Activated CD8-positive, alpha-beta memory T cell treated with anti-CD3 and anti-CD28 coated beads, Interleukin-2, amount 10 ng/mL, durations not matched to agents 7 days and 5 days (primary cell): ENCODE results near the gene NDST1. TPM values are rescaled to one million over a fixed set of nuclear protein-coding genes. Genes with fewer than 3 reads are reported as not detected.

Experiments
- ATAC-seq: fragments of 150-1000 bp; cut with Tn5 transposase; one replicate; pipeline ENCODE4 v1.10.0; 2021; ENCODE audit warnings: moderate library complexity
- CTCF ChIA-PET: fragments of 350-600 bp; sonication (Branson Sonifier 250); formaldehyde crosslinking; loops from one replicate; lab custom pipeline; 2021; ENCODE audit warnings: antibody characterized with exemption; lab: Charles Lee
- DNase-seq: peaks from one replicate; pipeline ENCODE4 v3.0.0-alpha.2; 2020
- H3K27ac Mint-ChIP-seq: one replicate; pipeline ENCODE4 v1.8.0; 2021; ENCODE audit warnings: mild to moderate bottlenecking, mixed read lengths
- H3K27me3 Mint-ChIP-seq: one replicate; pipeline ENCODE4 v1.8.0; 2021; ENCODE audit warnings: mixed read lengths
- H3K36me3 Mint-ChIP-seq: one replicate; pipeline ENCODE4 v1.8.0; 2021; ENCODE audit warnings: mild to moderate bottlenecking, mixed read lengths
- H3K4me1 Mint-ChIP-seq: one replicate; pipeline ENCODE4 v1.8.0; 2021; ENCODE audit warnings: mixed read lengths
- H3K4me3 Mint-ChIP-seq: one replicate; pipeline ENCODE4 v1.8.0; 2021; ENCODE audit warnings: mild to moderate bottlenecking, moderate library complexity, mixed read lengths
- H3K9me3 Mint-ChIP-seq: one replicate; pipeline ENCODE4 v1.8.0; 2022; ENCODE audit warnings: low read depth, mixed read lengths
- total RNA-seq, 2 experiments: library from RNA; stranded (reverse); gene quantifications; one replicate each; pipeline ENCODE4 v1.2.3, GENCODE V29; 2021

NDST1 gene
- total RNA-seq, 2 experiments from 2014 or later = 0.58 to 0.68 TPM

- DNase-seq (no peak), ATAC-seq (no peak)
- H3K9me3 Mint-ChIP-seq = no peaks in the 10 kb centered on the region
- H3K36me3 Mint-ChIP-seq = no peaks in the 10 kb centered on the region
- H3K27ac Mint-ChIP-seq = no peak overlapping the region
- H3K4me1 Mint-ChIP-seq = no peaks in the 10 kb centered on the region
- CTCF ChIA-PET = interaction anchor here (0.6 kb wide), 1 partner anchor 62 kb away, joined by 3 read pairs; no protein-coding TSS in a partner anchor
- H3K27me3 Mint-ChIP-seq = no peaks in the 10 kb centered on the region
- H3K4me3 Mint-ChIP-seq = no peak overlapping the region
Observed at GRCh38 chr5:150496098-150496497, 11.8 kb upstream of the NDST1 start.

DNA sequence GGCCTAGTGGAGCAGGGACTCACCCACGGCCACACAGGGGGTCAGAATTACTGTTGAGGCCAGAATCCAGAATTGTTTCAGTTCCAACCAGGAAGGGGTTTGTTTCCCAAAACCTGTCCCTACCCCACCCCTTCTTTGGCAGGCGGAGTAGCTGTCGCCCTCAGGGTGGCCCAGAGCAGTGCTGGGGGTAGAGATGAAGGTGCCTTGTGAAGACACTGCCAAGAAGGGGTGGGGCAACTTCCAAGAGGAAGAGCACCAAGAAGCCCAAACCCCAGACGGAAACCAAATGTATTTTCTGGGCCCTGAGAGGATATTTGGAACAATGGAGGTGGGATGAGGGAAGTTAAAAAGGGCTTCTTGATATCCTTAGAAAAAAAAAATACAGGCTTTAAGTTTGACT lies 11.4 kb upstream of the NDST1 start:
- no peak for DNase-seq
- CTCF ChIA-PET = no interaction called here
- Mint-ChIP-seq H3K36me3 (no peaks in the 10 kb centered on the region), H3K4me1 (no peaks in the 10 kb centered on the region), H3K4me3 (no peak overlapping the region), H3K9me3 (no peaks in the 10 kb centered on the region), H3K27me3 (no peaks in the 10 kb centered on the region), H3K27ac (no peak overlapping the region)
- no peak for ATAC-seq

DNA sequence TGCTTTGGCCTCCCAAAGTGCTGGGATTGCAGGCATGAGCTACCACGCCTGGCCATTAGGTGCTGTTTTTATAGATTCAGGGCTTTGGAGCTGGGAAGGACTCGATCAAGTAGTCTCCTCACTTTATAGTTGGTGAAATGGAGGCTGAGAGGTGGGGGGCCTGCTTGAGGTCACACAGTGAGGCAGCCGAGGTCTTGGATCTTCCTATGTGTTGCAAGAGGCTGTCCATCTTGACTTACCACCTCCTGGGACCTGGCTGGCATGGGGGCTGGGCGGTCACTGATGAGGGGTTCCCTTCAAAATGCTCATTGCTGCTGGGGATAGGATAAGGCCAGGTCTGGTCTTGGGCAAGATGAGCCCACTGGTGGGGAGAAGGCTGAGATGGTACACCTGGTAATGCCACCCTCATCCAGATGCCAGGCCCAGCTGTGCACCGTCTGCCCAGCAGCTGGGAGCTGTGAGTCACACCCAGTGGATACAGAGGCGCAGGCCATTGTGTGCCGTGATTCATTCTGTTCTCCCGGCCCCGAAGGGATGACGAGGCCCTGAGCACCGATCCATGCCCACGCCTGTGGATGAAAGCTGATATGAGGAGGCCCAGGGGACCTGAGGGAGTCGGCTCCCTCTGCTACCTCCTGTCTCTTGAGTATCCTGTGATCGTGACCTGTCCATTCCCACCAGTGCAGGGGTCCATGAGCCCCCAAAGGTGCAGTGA lies 10.5 kb upstream of the NDST1 start:
- H3K9me3 Mint-ChIP-seq = no peaks in the 10 kb centered on the region
- CTCF ChIA-PET = interaction anchor here (1.1 kb wide), 1 partner anchor 16 kb away, joined by 3 read pairs; no protein-coding TSS in a partner anchor
- no peak for ATAC-seq
- no peak overlapping the region for H3K27ac Mint-ChIP-seq
- H3K27me3 Mint-ChIP-seq = no peaks in the 10 kb centered on the region
- no peak overlapping the region for H3K4me3 Mint-ChIP-seq
- no peak for DNase-seq
- no peaks in the 10 kb centered on the region for H3K36me3 Mint-ChIP-seq
- H3K4me1 Mint-ChIP-seq = no peaks in the 10 kb centered on the region

DNA sequence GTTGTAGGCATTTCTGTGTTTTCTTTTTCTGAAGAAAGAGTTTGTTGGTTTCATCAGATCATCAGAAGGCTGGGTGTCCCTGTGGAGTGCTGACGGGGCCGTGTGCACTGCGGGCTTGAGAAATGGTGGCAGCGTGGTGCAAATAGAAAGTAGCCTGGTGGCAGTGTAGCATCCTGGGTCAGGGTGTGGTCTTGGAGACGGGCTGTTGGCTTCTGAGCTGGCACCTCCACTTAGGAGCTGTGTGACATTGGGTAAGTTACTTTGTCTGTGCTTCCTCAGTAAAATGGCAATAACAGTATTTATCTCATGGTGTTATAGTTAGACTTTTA lies 10.0 kb upstream of the NDST1 start:
- H3K4me1 Mint-ChIP-seq = no peaks in the 10 kb centered on the region
- ATAC-seq (no peak), DNase-seq (no peak)
- no peak overlapping the region for H3K4me3 Mint-ChIP-seq
- H3K36me3 Mint-ChIP-seq = no peaks in the 10 kb centered on the region
- no peaks in the 10 kb centered on the region for H3K27me3 Mint-ChIP-seq
- H3K27ac Mint-ChIP-seq = no peak overlapping the region
- CTCF ChIA-PET = interaction anchor here (1.1 kb wide), 1 partner anchor 16 kb away, joined by 3 read pairs; no protein-coding TSS in a partner anchor
- no peaks in the 10 kb centered on the region for H3K9me3 Mint-ChIP-seq

GRCh38 chr5:150498501-150498900 lies 9.4 kb upstream of the NDST1 start:
- no peak overlapping the region for H3K27ac Mint-ChIP-seq
- CTCF ChIA-PET = no interaction called here
- no peaks in the 10 kb centered on the region for H3K4me1 Mint-ChIP-seq
- no peaks in the 10 kb centered on the region for H3K36me3 Mint-ChIP-seq
- H3K4me3 Mint-ChIP-seq = no peak overlapping the region
- H3K9me3 Mint-ChIP-seq = no peaks in the 10 kb centered on the region
- DNase-seq (no peak), ATAC-seq (no peak)
- H3K27me3 Mint-ChIP-seq = no peaks in the 10 kb centered on the region

- Mint-ChIP-seq H3K4me3 (no peak overlapping the region), H3K4me1 (no peaks in the 10 kb centered on the region), H3K27ac (no peak overlapping the region), H3K27me3 (no peaks in the 10 kb centered on the region), H3K9me3 (no peaks in the 10 kb centered on the region), H3K36me3 (no peaks in the 10 kb centered on the region)
- DNase-seq = no peak
- CTCF ChIA-PET = no interaction called here
- ATAC-seq = no peak
Observed at GRCh38 chr5:150498971-150499370, 9.0 kb upstream of the NDST1 start.

GRCh38 chr5:150499437-150499956 lies 8.4 kb upstream of the NDST1 start:
- no peak overlapping the region for H3K4me3 Mint-ChIP-seq
- no peak overlapping the region for H3K27ac Mint-ChIP-seq
- no peaks in the 10 kb centered on the region for H3K27me3 Mint-ChIP-seq
- ATAC-seq (no peak), DNase-seq (no peak)
- H3K36me3 Mint-ChIP-seq = no peaks in the 10 kb centered on the region
- H3K9me3 Mint-ChIP-seq = no peaks in the 10 kb centered on the region
- no peaks in the 10 kb centered on the region for H3K4me1 Mint-ChIP-seq
- CTCF ChIA-PET = interaction anchor here (1.0 kb wide), 1 partner anchor 14 kb away, joined by 3 read pairs; no protein-coding TSS in a partner anchor

DNA sequence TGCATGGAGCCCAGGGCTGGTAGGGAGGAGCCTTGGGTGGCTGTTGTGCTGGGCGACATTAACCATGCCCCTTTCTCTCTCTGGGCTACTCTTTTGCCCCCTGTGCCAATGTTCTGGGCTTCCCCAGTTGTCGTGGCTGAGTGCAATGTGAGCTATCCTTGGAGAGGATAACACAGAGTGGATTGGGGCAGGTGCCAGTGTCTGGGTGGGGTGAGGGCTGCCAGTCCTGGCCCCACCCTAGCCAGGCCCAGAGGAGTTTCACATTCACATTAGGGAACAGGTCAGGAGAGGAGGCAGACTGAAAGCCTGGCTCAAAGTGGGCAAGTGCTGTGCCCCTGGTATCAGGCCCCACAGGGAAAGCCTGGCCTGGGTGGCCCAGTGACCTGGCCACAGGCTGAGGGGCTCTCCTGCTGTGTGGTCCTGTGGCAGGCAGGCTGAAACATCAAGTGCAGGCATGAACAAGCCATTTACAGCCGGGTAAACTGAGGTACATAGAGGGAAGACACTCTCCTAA lies 7.5 kb upstream of the NDST1 start:
- H3K4me3 Mint-ChIP-seq = no peak overlapping the region

DNA sequence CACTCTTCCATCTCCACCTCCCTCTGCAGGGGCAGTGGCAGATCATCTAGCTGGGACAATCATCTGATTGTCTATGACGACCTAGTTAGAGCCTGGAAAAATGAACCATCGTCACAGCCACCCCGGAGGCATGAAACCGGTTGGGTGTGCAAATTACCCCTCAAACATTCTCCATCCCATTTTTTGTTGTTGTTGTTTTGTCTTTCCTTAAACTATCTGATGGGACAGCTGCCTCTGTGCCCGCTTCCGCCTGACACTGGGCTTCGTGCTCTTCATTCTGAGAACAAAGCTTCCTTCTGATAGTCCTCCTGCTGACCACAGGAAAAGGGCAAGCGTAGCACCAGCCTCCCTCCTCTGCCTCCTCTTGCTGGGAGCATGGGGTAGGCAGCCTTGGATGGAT lies 7.0 kb upstream of the NDST1 start:
- H3K27ac Mint-ChIP-seq = no peak overlapping the region
- DNase-seq = no peak
- H3K9me3 Mint-ChIP-seq = no peaks in the 10 kb centered on the region
- CTCF ChIA-PET = interaction anchor here (1.2 kb wide), 1 partner anchor 11 kb away, joined by 3 read pairs; no protein-coding TSS in a partner anchor
- H3K4me3 Mint-ChIP-seq = no peak overlapping the region
- no peak for ATAC-seq
- no peaks in the 10 kb centered on the region for H3K27me3 Mint-ChIP-seq
- no peaks in the 10 kb centered on the region for H3K4me1 Mint-ChIP-seq
- H3K36me3 Mint-ChIP-seq = no peaks in the 10 kb centered on the region

More for the DNA sequence above, 7.5 kb upstream of the NDST1 start:
- no peaks in the 10 kb centered on the region for H3K27me3 Mint-ChIP-seq
- H3K9me3 Mint-ChIP-seq = no peaks in the 10 kb centered on the region
- H3K36me3 Mint-ChIP-seq = no peaks in the 10 kb centered on the region
- no peak overlapping the region for H3K27ac Mint-ChIP-seq
- DNase-seq = no peak
- H3K4me1 Mint-ChIP-seq = no peaks in the 10 kb centered on the region
- no peak for ATAC-seq
- CTCF ChIA-PET = interaction anchor here (1.0 kb wide), 1 partner anchor 13 kb away, joined by 3 read pairs; no protein-coding TSS in a partner anchor

- Mint-ChIP-seq H3K4me1 (no peaks in the 10 kb centered on the region), H3K36me3 (no peaks in the 10 kb centered on the region), H3K4me3 (no peak overlapping the region), H3K9me3 (no peaks in the 10 kb centered on the region), H3K27ac (no peak overlapping the region), H3K27me3 (no peaks in the 10 kb centered on the region)
- no peak for ATAC-seq
- CTCF ChIA-PET = interaction anchor here (1.2 kb wide), 1 partner anchor 12 kb away, joined by 3 read pairs; no protein-coding TSS in a partner anchor
- no peak for DNase-seq
Observed at GRCh38 chr5:150502106-150502505, 5.8 kb upstream of the NDST1 start.

GRCh38 chr5:150502847-150503246 lies 5.1 kb upstream of the NDST1 start:
- DNase-seq = no peak
- H3K4me1 Mint-ChIP-seq = no peaks in the 10 kb centered on the region
- no peaks in the 10 kb centered on the region for H3K36me3 Mint-ChIP-seq
- CTCF ChIA-PET = no interaction called here
- no peak overlapping the region for H3K4me3 Mint-ChIP-seq
- H3K27ac Mint-ChIP-seq = no peak overlapping the region
- H3K9me3 Mint-ChIP-seq = no peaks in the 10 kb centered on the region
- no peaks in the 10 kb centered on the region for H3K27me3 Mint-ChIP-seq
- no peak for ATAC-seq

DNA sequence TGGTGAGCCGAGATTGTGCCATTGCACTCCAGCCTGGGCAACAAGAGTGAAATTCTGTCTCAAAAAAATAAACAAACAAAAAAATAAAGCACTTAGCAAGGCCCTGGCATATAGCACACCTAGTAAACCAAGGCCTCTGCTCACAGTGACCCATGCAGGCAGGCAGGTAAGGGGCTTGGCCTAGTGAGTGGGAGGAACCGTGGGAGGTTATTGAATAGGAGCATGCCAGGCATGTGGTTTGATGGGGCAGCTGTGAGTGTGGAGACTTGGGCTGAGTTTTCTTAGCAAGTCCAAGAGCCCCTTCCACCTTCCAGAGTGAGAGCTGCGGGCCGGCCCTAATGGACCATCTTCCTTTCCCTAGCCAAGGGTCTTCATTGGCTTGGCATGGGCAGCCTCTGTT lies 4.5 kb upstream of the NDST1 start:
- no peaks in the 10 kb centered on the region for H3K36me3 Mint-ChIP-seq
- DNase-seq (no peak), ATAC-seq (no peak)
- no peaks in the 10 kb centered on the region for H3K4me1 Mint-ChIP-seq
- H3K4me3 Mint-ChIP-seq = no peak overlapping the region
- no peak overlapping the region for H3K27ac Mint-ChIP-seq
- H3K27me3 Mint-ChIP-seq = no peaks in the 10 kb centered on the region
- no peaks in the 10 kb centered on the region for H3K9me3 Mint-ChIP-seq
- CTCF ChIA-PET = no interaction called here

DNA sequence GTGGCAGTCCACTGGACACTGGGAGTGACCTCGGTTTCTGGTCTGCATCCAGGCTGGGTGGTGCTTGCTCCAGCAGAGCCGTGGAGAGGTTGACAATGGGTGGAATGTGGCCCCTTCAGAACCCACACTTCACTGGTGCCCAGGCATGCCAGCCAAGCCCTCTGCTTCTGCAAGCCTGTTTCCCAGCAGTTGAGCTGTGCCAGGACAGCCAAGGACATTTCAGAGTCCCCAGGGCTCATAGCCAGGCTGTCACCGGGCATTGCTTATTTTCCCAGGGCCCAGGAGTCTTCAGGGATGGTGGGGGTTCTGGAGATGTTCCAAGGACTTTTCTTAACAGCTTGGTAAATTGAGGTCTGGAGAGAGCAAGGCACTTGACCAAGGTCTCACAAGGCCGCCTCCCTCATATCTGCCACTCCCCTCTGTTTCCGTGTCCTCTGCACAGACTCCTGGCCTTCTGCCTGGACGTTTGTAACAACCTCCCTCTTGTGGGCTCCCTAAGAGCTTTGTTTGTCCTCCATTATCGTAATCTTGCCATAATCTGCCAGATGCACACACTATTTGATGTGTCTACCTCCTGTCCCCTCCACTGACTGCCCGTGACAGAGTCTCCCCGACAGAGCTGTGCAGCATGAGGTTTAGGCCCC lies 3.8 kb upstream of the NDST1 start:
- ATAC-seq = no peak
- no peaks in the 10 kb centered on the region for H3K9me3 Mint-ChIP-seq
- no peaks in the 10 kb centered on the region for H3K36me3 Mint-ChIP-seq

More for the DNA sequence above, 3.8 kb upstream of the NDST1 start:
- CTCF ChIA-PET = no interaction called here
- Mint-ChIP-seq H3K27ac (no peak overlapping the region), H3K27me3 (no peaks in the 10 kb centered on the region), H3K4me3 (no peak overlapping the region), H3K4me1 (no peaks in the 10 kb centered on the region)
- DNase-seq = no peak
